Trophoblast cell (in vitro differentiated cells and primary cell): ENCODE measurements around the gene PIGL.

Experiments
- DNase-seq, 2 donors: peaks; one replicate each; pipeline ENCODE4 v3.0.0-alpha.2; 2016
- H2AFZ ChIP-seq: 2 replicates; pipeline ENCODE4 v1.6.1; 2013; ENCODE audit warnings: low read length, moderate library complexity, mild to moderate bottlenecking; ENCODE audit not compliant: insufficient read depth, poor library complexity
- H2AK5ac ChIP-seq: 2 replicates; pipeline ENCODE4 v1.6.1; 2013; ENCODE audit warnings: mild to moderate bottlenecking, low read length
- H2BK120ac ChIP-seq: 2 replicates; pipeline ENCODE4 v1.6.1; 2013; ENCODE audit warnings: low read length, mild to moderate bottlenecking, moderate library complexity; ENCODE audit not compliant: insufficient read depth, poor library complexity
- H2BK12ac ChIP-seq: 2 replicates; pipeline ENCODE4 v1.6.1; 2013; ENCODE audit warnings: mild to moderate bottlenecking, low read length, moderate library complexity
- H2BK5ac ChIP-seq: 2 replicates; pipeline ENCODE4 v1.6.1; 2013; ENCODE audit warnings: low read length, low read depth, moderate library complexity, mild to moderate bottlenecking; ENCODE audit not compliant: poor library complexity
- H3K14ac ChIP-seq: 2 replicates; pipeline ENCODE4 v1.6.1; 2013; ENCODE audit warnings: mild to moderate bottlenecking, low read length
- H3K18ac ChIP-seq: 2 replicates; pipeline ENCODE4 v1.6.1; 2013; ENCODE audit warnings: mild to moderate bottlenecking, low read length
- H3K23ac ChIP-seq: 2 replicates; pipeline ENCODE4 v1.6.1; 2013; ENCODE audit warnings: low read length
- H3K27ac ChIP-seq: 2 replicates; pipeline ENCODE4 v1.5.1; 2013; ENCODE audit warnings: low read depth, mild to moderate bottlenecking, inconsistent platforms, low read length, moderate library complexity
- H3K27me3 ChIP-seq: 2 replicates; pipeline ENCODE4 v1.6.1; 2013; ENCODE audit warnings: inconsistent platforms, mild to moderate bottlenecking, low read length, moderate library complexity; ENCODE audit not compliant: insufficient read depth
- H3K36me3 ChIP-seq, 2 experiments: 1 replicate in 1 of 2; 2 replicates in 1 of 2; pipeline ENCODE4 v1.6.1; 2013; ENCODE audit warnings: low read length in 2 of 2, mild to moderate bottlenecking in 2 of 2, moderate library complexity in 1 of 2; ENCODE audit not compliant: insufficient read depth in 2 of 2, control insufficient read depth in 1 of 2
- H3K4ac ChIP-seq: 2 replicates; pipeline ENCODE4 v1.6.1; 2013; ENCODE audit warnings: low read depth, mild to moderate bottlenecking, low read length, moderate library complexity
- H3K4me1 ChIP-seq, 2 experiments: 1 replicate in 1 of 2; 2 replicates in 1 of 2; pipeline ENCODE4 v1.6.1; 2013; ENCODE audit warnings: low read length in 2 of 2, mild to moderate bottlenecking in 2 of 2, moderate library complexity in 1 of 2; ENCODE audit not compliant: insufficient read depth in 2 of 2, control insufficient read depth in 1 of 2
- H3K4me2 ChIP-seq: 2 replicates; pipeline ENCODE4 v1.6.1; 2013; ENCODE audit warnings: inconsistent platforms, mild to moderate bottlenecking, low read length, moderate library complexity
- H3K4me3 ChIP-seq: 2 replicates; pipeline ENCODE4 v1.5.1; 2013; ENCODE audit warnings: mild to moderate bottlenecking, low read depth, low read length, inconsistent platforms
- H3K79me1 ChIP-seq: one replicate; pipeline ENCODE4 v1.6.1; 2013; ENCODE audit warnings: low read length
- H3K79me2 ChIP-seq: 2 replicates; pipeline ENCODE4 v1.6.1; 2013; ENCODE audit warnings: low read length, mild to moderate bottlenecking; ENCODE audit not compliant: control insufficient read depth, insufficient read depth, poor library complexity
- H3K9ac ChIP-seq: 2 replicates; pipeline ENCODE4 v1.6.1; 2013; ENCODE audit warnings: mild to moderate bottlenecking, low read length
- H3K9me3 ChIP-seq: 2 replicates; pipeline ENCODE4 v1.6.1; 2013; ENCODE audit warnings: low read depth, mild to moderate bottlenecking, control low read depth, inconsistent platforms, low read length; ENCODE audit not compliant: insufficient read depth
- H4K12ac ChIP-seq: 2 replicates; pipeline ENCODE4 v1.6.1; 2013; ENCODE audit warnings: low read depth, mild to moderate bottlenecking, low read length, moderate library complexity
- H4K8ac ChIP-seq: 2 replicates; pipeline ENCODE4 v1.6.1; 2013; ENCODE audit warnings: low read depth, mild to moderate bottlenecking, low read length, moderate library complexity
- H4K91ac ChIP-seq: one replicate; pipeline ENCODE4 v1.6.1; 2013; ENCODE audit warnings: low read depth, mild to moderate bottlenecking, low read length, moderate library complexity
- WGBS: extraction: QIAGEN DNeasy Blood & Tissue Kit; methylation state at CpG from one replicate; pipeline ENCODE4 v1.1.7; 2013; ENCODE audit warnings: missing lambda C conversion rate; ENCODE audit not compliant: insufficient read length, insufficient coverage; ENCODE audit errors: extremely low coverage; 5-methylcytosine and 5-hydroxymethylcytosine counted together

PIGL gene

GRCh38 chr17:16297367-16298139 is 80.5 kb downstream of the PIGL start:
- peaks cover 3 to 5% of the 10 kb centered on the region in 2 experiments for H3K4me1 ChIP-seq
- no peak overlapping the region for H3K4ac ChIP-seq
- no peak overlapping the region for H3K4me3 ChIP-seq
- WGBS: no CpG with 5 or more reads among the region's 11 CpGs
- no peak overlapping the region for H4K12ac ChIP-seq
- peaks cover 2 to 4% of the 10 kb centered on the region in 2 experiments for H3K36me3 ChIP-seq
- H3K14ac ChIP-seq: no peak overlapping the region
- no peak overlapping the region for H4K8ac ChIP-seq
- H2AFZ ChIP-seq: no peak overlapping the region
- no peak overlapping the region for H3K4me2 ChIP-seq
- no peak overlapping the region for H4K91ac ChIP-seq
- H2AK5ac ChIP-seq: no peak overlapping the region
- no peak overlapping the region for H3K18ac ChIP-seq
- H3K9me3 ChIP-seq: no peaks in the 10 kb centered on the region
- no peaks in the 10 kb centered on the region for H3K79me1 ChIP-seq
- H3K23ac ChIP-seq: no peak overlapping the region
- no peak overlapping the region for H2BK5ac ChIP-seq
- no peak for DNase-seq
- H3K27ac ChIP-seq: no peak overlapping the region
- no peaks in the 10 kb centered on the region for H3K27me3 ChIP-seq
- no peak overlapping the region for H2BK12ac ChIP-seq
- no peak overlapping the region for H3K9ac ChIP-seq
- H3K79me2 ChIP-seq: no peaks in the 10 kb centered on the region
- no peak overlapping the region for H2BK120ac ChIP-seq

- WGBS: no CpG with 5 or more reads among the region's 1 CpG
- no peaks in the 10 kb centered on the region for H3K27me3 ChIP-seq
Observed at GRCh38 chr17:16298140-16298662, 81.2 kb downstream of the PIGL start.

DNA sequence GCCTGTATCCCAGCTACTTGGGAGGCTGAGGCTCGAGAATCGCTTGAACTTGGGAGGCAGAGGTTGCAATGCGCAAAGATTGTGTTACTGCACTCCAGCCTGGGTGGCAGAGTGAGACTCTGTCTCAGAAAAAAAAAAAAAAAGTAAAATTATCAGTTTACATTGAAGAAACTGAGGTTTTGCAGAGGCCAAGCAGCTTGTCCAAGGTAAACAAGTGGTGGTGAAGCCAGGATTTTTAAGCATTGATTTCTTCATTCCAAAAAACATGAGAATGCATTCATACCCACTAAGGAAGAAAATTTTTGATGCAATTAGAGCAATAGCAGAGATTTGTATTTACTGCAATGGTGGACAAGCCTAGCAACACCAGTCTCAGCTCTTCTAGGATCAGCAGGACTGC is 83.5 kb downstream of the PIGL start:
- Histone ChIP-seq H3K79me2 (no peaks in the 10 kb centered on the region), H2BK120ac (no peak overlapping the region), H3K4me1 (peaks cover 3 to 5% of the 10 kb centered on the region in 2 experiments), H4K8ac (no peak overlapping the region), H2BK5ac (no peak overlapping the region), H2AFZ (no peak overlapping the region), H2AK5ac (no peak overlapping the region), H3K36me3 (peaks cover 2 to 4% of the 10 kb centered on the region in 2 experiments), H3K79me1 (no peaks in the 10 kb centered on the region), H4K91ac (no peak overlapping the region), H3K14ac (no peak overlapping the region), H3K4me3 (no peak overlapping the region), H3K9ac (no peak overlapping the region), H3K23ac (no peak overlapping the region), H3K4me2 (no peak overlapping the region), H3K4ac (no peak overlapping the region), H4K12ac (no peak overlapping the region), H2BK12ac (no peak overlapping the region), H3K18ac (no peak overlapping the region), H3K27me3 (no peaks in the 10 kb centered on the region), H3K9me3 (no peaks in the 10 kb centered on the region), H3K27ac (no peak overlapping the region)
- WGBS: no CpG with 5 or more reads among the region's 3 CpGs
- DNase-seq: no peak

More at GRCh38 chr17:16298140-16298662, 81.2 kb downstream of the PIGL start:
- H2AK5ac ChIP-seq: no peak overlapping the region
- no peak for DNase-seq
- no peak overlapping the region for H3K4ac ChIP-seq
- no peak overlapping the region for H3K23ac ChIP-seq
- H3K9me3 ChIP-seq: no peaks in the 10 kb centered on the region
- H3K79me1 ChIP-seq: no peaks in the 10 kb centered on the region
- H3K27ac ChIP-seq: no peak overlapping the region
- H4K12ac ChIP-seq: no peak overlapping the region
- no peak overlapping the region for H2AFZ ChIP-seq
- H3K4me3 ChIP-seq: no peak overlapping the region
- no peak overlapping the region for H2BK12ac ChIP-seq
- H4K91ac ChIP-seq: no peak overlapping the region
- H3K4me1 ChIP-seq: peaks cover 3 to 5% of the 10 kb centered on the region in 2 experiments
- no peak overlapping the region for H2BK5ac ChIP-seq
- peaks cover 2 to 4% of the 10 kb centered on the region in 2 experiments for H3K36me3 ChIP-seq
- H3K18ac ChIP-seq: no peak overlapping the region
- H4K8ac ChIP-seq: no peak overlapping the region
- H3K14ac ChIP-seq: no peak overlapping the region
- H3K79me2 ChIP-seq: no peaks in the 10 kb centered on the region
- H2BK120ac ChIP-seq: no peak overlapping the region
- H3K9ac ChIP-seq: no peak overlapping the region
- H3K4me2 ChIP-seq: no peak overlapping the region

DNA sequence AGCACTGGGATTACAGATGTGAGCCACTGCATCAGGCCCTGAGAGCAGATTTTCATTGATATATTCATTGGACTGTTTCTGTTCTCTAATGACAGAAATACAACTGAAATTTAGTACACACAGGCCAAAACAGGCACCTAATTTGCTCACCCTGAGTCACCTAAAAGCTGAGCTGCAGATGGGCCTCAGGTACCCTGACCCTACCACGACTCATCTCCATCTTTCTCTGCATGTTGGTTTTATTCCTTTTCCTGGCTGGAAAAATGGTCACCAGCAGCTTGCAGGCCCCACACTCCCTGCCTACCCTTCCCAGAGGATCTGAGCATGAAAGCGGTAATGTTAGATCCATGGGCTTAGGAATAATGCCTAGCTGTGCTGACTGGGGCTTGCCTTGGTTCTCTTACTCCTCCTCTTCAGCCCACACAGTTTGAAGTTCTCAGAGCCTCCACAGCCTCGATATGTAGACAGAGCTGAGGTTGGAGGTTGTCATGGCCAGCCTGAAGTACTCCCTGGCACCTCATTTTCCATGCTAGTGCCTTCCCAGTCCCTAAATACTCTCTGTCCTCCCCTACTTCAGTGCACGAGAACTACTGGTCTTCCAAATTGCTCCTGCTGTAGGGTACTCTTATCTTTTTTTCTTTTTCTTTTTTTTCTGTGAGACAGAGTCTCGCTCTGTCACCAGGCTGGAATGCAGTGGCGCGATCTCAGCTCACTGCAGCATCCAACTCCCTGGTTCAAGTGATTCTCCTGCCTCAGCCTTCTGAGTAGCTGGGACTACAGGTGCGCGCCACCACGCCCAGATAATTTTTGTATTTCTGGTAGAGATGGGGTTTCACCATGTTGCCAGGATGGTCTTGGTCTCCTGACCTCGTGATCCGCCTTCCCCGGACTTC is 85.2 kb downstream of the PIGL start:
- Histone ChIP-seq H4K12ac (no peak overlapping the region), H2AK5ac (no peak overlapping the region), H3K18ac (no peak overlapping the region), H3K9ac (no peak overlapping the region), H2AFZ (no peak overlapping the region), H2BK5ac (no peak overlapping the region), H2BK12ac (no peak overlapping the region), H3K27ac (no peak overlapping the region), H3K27me3 (no peaks in the 10 kb centered on the region), H3K4me3 (no peak overlapping the region), H3K4me2 (no peak overlapping the region), H4K8ac (no peak overlapping the region), H3K4ac (no peak overlapping the region), H4K91ac (no peak overlapping the region), H3K79me2 (no peaks in the 10 kb centered on the region), H3K79me1 (no peaks in the 10 kb centered on the region), H3K36me3 (peaks cover 2 to 4% of the 10 kb centered on the region in 2 experiments), H3K9me3 (no peaks in the 10 kb centered on the region), H3K23ac (no peak overlapping the region), H3K4me1 (peaks cover 3 to 5% of the 10 kb centered on the region in 2 experiments), H3K14ac (no peak overlapping the region), H2BK120ac (no peak overlapping the region)
- no peak for DNase-seq
- WGBS: no CpG with 5 or more reads among the region's 13 CpGs
